CD4-positive, alpha-beta T cell treated with Interleukin-6 for 4 hours (primary cell): ENCODE data around the gene TDRD7.

Source experiments
- DNase-seq: peaks from one replicate; pipeline ENCODE4 v3.0.0-alpha.2; 2020; ENCODE audit warnings: mixed read lengths

TDRD7 gene

GRCh38 chr9:97510797-97511654 lies 99.1 kb downstream of the TDRD7 start:
- no peak for DNase-seq

GRCh38 chr9:97511655-97512427 lies 99.9 kb downstream of the TDRD7 start:
- DNase-seq = no peak

GRCh38 chr9:97512966-97513560 lies 101.2 kb downstream of the TDRD7 start:
- no peak for DNase-seq

- DNase-seq = no peak
These were observed 102.6 kb downstream of the TDRD7 start for GRCh38 chr9:97514531-97514930.

GRCh38 chr9:97515662-97516061 lies 103.8 kb downstream of the TDRD7 start:
- no peak for DNase-seq

- no peak for DNase-seq
These were observed 104.2 kb downstream of the TDRD7 start for GRCh38 chr9:97516111-97516510.

GRCh38 chr9:97517331-97518089 lies 105.6 kb downstream of the TDRD7 start:
- no peak for DNase-seq

- DNase-seq = no peak
These were observed 106.4 kb downstream of the TDRD7 start for GRCh38 chr9:97518166-97518908.

GRCh38 chr9:97518909-97519307 lies 107.0 kb downstream of the TDRD7 start:
- DNase-seq = no peak

GRCh38 chr9:97519441-97519970 lies 107.6 kb downstream of the TDRD7 start:
- no peak for DNase-seq

GRCh38 chr9:97521576-97522333 lies 109.9 kb downstream of the TDRD7 start:
- no peak for DNase-seq

- DNase-seq = no peak
These were observed 112.5 kb downstream of the TDRD7 start for GRCh38 chr9:97524424-97524823.

- DNase-seq = no peak
These were observed 113.6 kb downstream of the TDRD7 start for GRCh38 chr9:97525451-97525850.

GRCh38 chr9:97526895-97527575 lies 115.1 kb downstream of the TDRD7 start:
- no peak for DNase-seq

GRCh38 chr9:97527626-97528528 lies 116.0 kb downstream of the TDRD7 start:
- no peak for DNase-seq

GRCh38 chr9:97528529-97529230 lies 116.8 kb downstream of the TDRD7 start:
- DNase-seq = no peak

GRCh38 chr9:97529363-97530076 lies 117.6 kb downstream of the TDRD7 start:
- DNase-seq = no peak

- no peak for DNase-seq
These were observed 120.0 kb downstream of the TDRD7 start for GRCh38 chr9:97531888-97532376.
